ENCODE results near the gene ERCC1.

Gene ERCC1

DNA sequence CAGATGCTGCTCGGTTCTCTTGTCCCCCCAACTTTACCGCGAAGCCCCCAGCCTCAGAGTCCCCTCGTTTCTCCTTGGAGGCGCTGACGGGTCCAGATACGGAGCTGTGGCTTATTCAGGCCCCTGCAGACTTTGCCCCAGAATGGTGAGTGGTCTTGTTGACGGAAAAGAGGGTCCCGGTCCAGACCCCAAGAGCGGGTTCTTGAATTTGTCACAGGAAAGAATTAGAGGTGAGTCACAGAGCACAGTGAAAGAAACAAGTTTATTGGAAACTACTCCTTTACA lies 16.7 kb downstream of the ERCC1 start:
- no peak for DNase-seq (ENCODE audit: low spot score)
- in situ Hi-C loops (cut with MboI; ENCODE audit: low pct_unique_long_range_greater_than_20kb, low sequenced_read_pairs, unreplicated experiment), result no loop called here
- TF ChIP-seq, protein P1, sequence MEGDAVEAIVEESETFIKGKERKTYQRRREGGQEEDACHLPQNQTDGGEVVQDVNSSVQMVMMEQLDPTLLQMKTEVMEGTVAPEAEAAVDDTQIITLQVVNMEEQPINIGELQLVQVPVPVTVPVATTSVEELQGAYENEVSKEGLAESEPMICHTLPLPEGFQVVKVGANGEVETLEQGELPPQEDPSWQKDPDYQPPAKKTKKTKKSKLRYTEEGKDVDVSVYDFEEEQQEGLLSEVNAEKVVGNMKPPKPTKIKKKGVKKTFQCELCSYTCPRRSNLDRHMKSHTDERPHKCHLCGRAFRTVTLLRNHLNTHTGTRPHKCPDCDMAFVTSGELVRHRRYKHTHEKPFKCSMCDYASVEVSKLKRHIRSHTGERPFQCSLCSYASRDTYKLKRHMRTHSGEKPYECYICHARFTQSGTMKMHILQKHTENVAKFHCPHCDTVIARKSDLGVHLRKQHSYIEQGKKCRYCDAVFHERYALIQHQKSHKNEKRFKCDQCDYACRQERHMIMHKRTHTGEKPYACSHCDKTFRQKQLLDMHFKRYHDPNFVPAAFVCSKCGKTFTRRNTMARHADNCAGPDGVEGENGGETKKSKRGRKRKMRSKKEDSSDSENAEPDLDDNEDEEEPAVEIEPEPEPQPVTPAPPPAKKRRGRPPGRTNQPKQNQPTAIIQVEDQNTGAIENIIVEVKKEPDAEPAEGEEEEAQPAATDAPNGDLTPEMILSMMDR (IDR thresholded peaks at IDR 0.05; ENCODE audit: extremely low read depth, insufficient read depth, missing control alignments), result no peak

DNA sequence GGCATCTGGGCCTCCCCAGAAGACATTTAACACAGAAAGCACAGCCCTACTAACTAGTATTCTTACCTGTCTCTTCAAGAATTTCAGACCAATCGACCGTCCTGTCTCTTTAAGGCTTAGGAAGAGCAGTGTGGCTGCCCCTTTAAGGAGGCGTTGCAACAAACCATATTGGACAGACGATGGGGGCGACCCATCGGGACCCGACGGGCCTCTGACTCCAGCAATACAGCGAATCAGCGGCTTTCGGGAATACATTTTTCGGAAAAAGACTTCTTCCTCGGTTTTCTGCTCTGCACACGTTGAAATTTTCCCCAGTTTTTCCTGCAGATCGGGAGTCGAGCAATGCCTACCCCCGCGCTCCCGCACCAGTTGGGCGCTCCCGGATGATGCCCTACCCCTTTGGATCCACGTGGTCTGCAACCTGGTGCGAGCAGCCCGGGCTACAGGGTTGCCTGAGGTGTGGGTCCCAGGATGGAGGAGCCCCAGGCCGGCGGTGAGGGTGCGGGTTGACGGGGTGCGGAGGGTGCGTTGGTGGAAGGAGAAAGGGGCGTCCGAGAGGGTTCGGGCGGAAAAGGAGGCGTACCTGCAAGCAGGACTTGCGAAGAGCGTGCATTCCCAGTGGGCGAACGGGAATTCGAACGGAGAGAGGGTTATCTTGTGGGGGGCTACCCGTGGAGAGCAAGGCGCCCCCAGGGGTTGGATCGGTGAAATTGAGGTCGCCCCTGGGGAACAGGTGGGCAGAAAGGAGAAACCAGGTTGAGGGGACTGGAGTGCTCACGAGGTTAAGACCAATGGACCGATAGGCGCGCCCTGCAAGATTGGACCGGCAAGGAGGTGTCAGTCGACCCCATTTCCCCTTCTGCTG lies 17.3 kb downstream of the ERCC1 start, which contains the start of gene POLR1G:
TSS of gene POLR1G (plus strand) at position 419 of the 865 bp plus-strand sequence. CDS start at position 472, 53 bp downstream.
- DNase-seq (ENCODE audit: low spot score), result peak; percentile 90
- in situ Hi-C loops (cut with MboI; ENCODE audit: low pct_unique_long_range_greater_than_20kb, low sequenced_read_pairs, unreplicated experiment), result no loop called here

DNA sequence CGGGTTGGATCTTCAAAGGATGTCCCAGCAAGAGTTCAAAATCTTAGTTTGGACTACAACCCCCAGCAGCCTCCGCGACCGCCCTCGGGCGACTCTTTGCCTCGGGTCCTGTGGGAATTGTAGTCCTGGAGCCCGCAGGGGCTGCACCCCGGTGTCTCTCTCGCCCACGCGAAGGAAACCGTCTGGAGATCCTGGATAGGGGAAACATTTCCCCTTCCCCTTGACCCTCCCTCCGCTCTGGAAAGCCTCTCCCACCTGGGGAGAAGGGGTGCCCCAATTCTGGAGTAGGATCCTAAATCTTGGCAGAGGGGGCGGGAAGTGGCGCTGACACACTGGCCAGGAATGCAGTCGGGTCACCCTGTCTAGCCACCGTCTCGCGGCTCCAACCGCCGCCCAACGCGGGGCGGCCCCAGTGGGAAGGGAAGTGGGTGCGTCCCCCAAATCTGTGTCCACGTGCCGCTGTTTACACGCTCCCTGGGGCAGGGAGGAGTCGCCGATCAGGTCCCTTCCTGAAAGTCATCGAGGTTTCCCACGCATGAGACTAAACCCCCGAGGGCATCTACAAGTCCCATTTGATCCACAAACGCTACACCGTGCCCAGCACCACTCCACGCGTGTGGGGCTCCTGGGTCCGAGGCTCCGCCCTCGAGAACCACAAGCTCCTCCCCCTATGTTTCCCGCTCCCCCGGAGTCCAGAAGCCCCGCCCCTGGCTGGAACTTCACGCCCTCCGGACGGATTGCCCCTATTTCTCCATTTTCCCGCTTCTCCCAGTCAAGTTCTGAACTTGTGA lies 18.1 kb downstream of the ERCC1 start:
- DNase-seq (ENCODE audit: low spot score), result peak; percentile 89
- in situ Hi-C loops (cut with MboI; ENCODE audit: low pct_unique_long_range_greater_than_20kb, low sequenced_read_pairs, unreplicated experiment), result no loop called here
- TF ChIP-seq, protein P1 (IDR thresholded peaks at IDR 0.05; ENCODE audit: extremely low read depth, insufficient read depth, missing control alignments), result no peak

More for the DNA sequence above, 17.3 kb downstream of the ERCC1 start, which contains the start of gene POLR1G:
- TF ChIP-seq, protein P1 (IDR thresholded peaks at IDR 0.05; ENCODE audit: extremely low read depth, insufficient read depth, missing control alignments), result no peak

DNA sequence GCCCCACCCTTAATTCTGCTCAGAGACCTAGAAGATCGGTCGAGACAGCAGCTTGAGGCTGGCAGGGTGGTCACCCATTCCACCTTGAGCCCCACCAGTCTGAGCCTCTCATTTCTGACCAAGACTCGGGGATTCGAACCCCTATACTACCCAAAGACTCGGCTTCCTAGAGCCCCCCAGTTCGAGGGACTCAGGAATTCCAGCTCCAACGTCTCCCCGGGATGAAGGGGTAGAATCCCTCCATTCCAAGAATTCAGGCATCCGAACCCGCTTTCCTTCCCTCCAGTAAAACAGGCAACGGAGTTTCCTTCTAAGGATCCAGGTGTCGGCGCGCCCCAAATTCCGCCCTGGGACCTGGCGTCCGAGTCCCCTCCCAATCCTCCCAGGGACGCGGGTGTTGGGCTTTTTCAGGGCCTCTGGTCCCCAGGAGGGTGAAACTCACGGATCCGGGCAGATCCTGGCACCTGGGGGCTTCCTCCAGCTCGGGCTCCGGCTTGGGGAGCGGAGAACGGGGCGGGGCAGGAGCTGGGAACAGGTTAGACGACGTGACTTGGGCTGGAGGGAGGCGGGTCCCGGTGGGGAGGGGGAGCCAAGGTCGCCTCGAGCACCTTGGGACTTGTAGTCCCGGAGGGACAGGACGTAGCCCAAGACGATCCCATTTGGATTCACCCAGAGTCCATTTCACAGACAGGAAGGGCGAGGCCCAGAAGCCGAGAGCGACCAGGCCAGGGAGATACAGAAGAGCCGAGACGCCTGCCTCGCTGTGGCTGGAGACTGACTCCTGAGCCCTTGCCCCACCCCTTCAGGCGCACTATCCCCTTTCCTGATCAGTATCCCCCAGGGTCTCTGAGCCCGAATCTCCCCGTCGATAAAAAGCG lies 18.9 kb downstream of the ERCC1 start, which contains the start of gene PPP1R13L:
TSS of gene PPP1R13L (minus strand) at position 513 of the 878 bp plus-strand sequence. CDS start 6,751 bp downstream, outside the sequence.
- DNase-seq (ENCODE audit: low spot score), result peak; percentile 82
- TF ChIP-seq, protein P1 (IDR thresholded peaks at IDR 0.05; ENCODE audit: extremely low read depth, insufficient read depth, missing control alignments), result no peak
- in situ Hi-C loops (cut with MboI; ENCODE audit: low pct_unique_long_range_greater_than_20kb, low sequenced_read_pairs, unreplicated experiment), result no loop called here

DNA sequence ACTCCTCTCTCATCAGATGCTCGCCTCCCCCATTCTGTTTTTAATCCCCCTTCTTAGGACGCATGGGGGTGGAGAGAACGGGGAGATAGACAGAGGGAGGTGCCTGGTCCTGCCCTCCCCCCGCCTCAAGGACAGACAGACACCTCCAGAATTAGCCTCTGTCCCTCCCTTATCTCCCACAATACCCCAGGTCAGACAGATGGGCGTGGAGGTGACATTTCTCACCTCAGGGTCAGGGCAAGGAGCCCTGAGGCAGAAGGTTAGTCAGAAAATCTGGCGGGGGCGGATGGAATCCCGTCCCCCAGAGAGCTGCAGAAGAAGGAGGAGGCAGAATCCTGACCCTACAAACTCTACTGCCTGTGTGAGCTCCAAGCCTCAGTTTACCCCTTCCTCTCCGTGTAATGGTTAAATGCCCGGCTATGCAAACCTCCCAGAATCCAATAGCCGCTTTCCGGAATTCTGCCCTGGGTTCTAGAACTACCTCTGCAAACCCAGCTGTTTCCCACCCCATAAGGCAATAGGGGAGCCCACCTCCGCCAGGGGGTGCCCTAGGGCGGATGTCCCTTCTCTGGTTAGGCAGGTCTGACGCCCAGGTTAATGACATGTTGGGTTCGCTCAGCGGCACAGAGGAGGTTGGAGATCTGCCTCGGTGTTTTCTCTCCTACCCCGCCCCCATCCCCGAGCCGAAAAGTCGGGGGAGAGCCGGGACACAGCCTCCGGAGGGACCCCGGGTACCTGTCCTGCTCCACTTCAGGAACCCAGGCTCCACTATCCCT lies 19.7 kb downstream of the ERCC1 start:
- DNase-seq (ENCODE audit: low spot score), result peak; percentile 87
- TF ChIP-seq, protein P1 (IDR thresholded peaks at IDR 0.05; ENCODE audit: extremely low read depth, insufficient read depth, missing control alignments), result peak; percentile 82
- in situ Hi-C loops (cut with MboI; ENCODE audit: low pct_unique_long_range_greater_than_20kb, low sequenced_read_pairs, unreplicated experiment), result no loop called here

Data from GM13977 (cell line).